ENCODE data around the gene MSL3. TPM values are rescaled to one million over a fixed set of nuclear protein-coding genes. Genes with fewer than 3 reads are reported as not detected.

MSL3 gene
- total RNA-seq, 4 donors from 2014 or later, result 22.6 to 35.9 (median 25.2) TPM

- no peak for TF ChIP-seq CTCF (IDR thresholded peaks at IDR 0.05; ENCODE audit: low read depth)
Observed at GRCh38 chrX:11791090-11791489, 33.1 kb downstream of the MSL3 start.

DNA sequence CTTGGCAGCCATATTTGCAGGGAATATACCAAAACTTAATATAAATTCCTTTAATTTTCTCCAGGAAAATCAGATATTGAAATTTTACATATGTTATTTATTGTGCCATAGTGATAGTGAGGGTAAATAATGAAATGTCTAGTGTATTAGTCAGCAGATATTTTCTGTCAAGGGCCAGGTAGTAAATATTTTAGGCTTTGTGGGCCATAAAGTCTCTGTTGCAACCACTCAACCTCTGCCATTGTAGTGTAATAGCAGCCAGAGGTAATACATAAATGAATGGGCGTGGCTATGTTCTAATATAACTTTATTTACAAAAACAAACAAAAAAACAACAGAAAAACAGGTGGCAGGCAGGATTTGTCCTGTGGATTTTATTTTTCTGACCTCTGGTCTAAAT, 33.5 kb downstream of the MSL3 start:
- TF ChIP-seq CTCF (IDR thresholded peaks at IDR 0.05; ENCODE audit: low read depth), result no peak

DNA sequence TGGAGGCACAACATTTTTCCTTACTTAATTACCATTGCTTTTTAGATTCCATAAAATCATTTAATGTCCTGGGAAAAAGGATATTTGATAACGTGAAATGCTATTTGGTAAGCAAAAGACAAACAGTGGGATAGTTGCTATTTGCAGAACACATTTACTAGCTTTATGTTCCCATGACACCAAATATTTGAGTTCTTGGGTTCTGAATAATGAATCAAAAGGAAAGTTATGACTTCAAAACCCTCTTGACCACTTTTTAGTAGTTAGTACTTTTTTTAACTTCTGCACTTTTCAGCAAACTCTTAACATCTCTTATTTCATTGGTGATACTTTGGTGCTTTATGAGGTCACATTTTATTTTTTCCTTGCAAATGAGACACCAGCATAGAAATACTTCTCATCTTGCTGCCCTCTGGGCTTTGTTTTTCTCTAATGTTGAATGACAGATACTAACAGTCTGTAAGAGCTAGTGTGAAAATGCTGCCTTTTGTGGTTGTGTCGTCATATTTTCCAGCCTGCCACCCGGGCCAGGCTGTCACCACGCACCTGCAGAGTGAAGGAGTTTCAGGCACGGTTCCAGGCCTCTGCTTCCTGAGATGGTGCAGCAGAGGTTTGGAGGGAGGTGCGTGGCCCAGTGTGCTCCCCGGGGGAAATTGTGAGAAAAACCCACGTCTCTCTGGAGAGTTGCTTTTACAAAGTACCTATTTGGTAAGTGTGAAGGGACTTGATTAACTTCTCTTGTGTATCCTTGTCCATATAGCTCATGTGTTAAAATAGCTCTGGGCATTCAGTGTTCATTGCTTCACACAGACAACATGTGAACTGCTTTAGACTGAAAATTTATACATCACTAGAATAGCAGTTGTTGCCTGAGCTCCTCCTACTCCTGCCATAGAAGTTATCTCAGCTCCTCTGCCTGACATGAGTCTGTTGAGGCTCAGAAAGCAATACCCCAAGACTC, 34.7 kb downstream of the MSL3 start:
- TF ChIP-seq CTCF (IDR thresholded peaks at IDR 0.05; ENCODE audit: low read depth), result no peak

DNA sequence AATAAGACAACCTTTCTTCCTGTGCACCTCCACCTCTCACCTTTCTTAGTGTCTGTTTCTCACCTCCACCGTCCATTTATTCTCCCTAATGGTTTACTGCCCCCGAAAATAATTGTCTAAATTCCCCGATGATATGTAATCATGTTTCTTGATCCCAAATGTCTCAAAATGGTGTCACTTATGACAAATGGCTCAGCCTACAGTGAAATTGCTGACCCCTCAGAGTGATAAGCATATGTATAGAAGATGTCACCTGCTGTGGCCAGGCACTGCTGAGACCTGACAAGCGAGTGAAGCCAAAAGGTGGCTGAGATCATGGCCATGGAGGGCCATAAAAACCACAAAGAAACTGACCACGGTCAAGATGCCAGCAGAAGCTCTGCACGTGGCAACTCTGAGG, 35.7 kb downstream of the MSL3 start:
- TF ChIP-seq CTCF (IDR thresholded peaks at IDR 0.05; ENCODE audit: low read depth), result no peak

DNA sequence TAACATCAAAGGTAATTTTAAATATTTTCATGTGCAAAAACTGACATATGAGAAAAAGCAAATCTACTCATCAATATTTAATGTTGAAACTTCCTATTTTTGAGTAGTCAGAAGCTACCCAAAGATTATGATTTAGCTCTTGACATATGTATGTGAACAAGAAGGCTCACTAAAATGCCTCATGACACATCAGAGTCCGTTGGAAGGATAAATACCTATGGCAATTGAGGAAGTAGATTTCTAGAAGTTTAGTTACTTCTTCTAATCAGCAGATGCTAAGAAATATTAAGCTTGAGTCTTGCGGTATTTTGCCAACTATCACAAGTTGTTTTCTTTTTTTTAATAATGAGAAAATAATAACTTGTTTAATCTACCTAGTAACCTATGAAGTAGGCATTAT, 55.3 kb downstream of the MSL3 start:
- TF ChIP-seq CTCF (IDR thresholded peaks at IDR 0.05; ENCODE audit: low read depth), result no peak

Other genes starting within 250 kb of the MSL3 start
- 10 to 100 TPM; 20.7 to 40.3 (median 30.7) TPM for gene ARHGAP6, start 92.3 kb upstream of the MSL3 start, total RNA-seq

All from subcutaneous adipose tissue (tissue), 4 donors.